OCI-LY3 (cell line): ENCODE results near the gene ZNF467.

Experiments used
- CTCF ChIP-seq: fragments of 200-600, 300-600 bp; sonication (generic); IDR thresholded peaks from 2 replicates; pipeline ENCODE4 v1.5.1; 2014; ENCODE audit warnings: antibody characterized with exemption, low read length, low read depth
- EZH2phosphoT487 ChIP-seq: fragments of 200-600 bp; shearing (Covaris generic); IDR thresholded peaks from 2 replicates; pipeline ENCODE4 v1.6.1; 2018; ENCODE audit warnings: antibody characterized with exemption, mixed run types, low read depth

DNA sequence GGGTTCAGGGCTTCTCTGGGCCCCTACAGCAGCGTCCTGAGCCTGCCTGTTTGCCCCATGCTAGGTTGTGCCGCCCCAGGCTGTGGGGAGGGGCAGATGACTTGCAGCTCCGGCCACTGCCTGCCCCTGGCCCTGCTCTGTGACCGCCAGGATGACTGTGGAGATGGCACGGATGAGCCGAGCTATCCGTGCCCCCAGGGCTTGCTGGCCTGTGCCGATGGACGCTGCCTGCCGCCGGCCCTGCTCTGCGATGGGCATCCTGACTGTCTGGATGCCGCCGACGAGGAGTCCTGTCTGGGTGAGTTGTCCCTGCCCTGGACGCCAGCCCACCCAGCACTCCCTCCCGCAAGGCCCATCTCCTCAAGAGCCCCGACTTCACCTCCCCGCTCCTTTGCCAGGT, 15.7 kb upstream of the ZNF467 start:
- TF ChIP-seq CTCF (no peak), EZH2phosphoT487 (no peak)
